Spleen (tissue), 11 donors: ENCODE measurements around the gene AGO3. TPM values are rescaled to one million over a fixed set of nuclear protein-coding genes. Genes with fewer than 3 reads are reported as not detected.
A peak's percentile ranks its signal among the peaks of the same experiment; 100 is the strongest.

Source experiments
- DNase-seq: peaks from one replicate; pipeline ENCODE4 v3.0.0-alpha.2; 2020
- H3K27ac ChIP-seq, 8 donors: fragments of 200-600 bp; sonication (generic) in 7 of 8; 1 replicate in 4 of 8; 2 replicates in 4 of 8; pipeline versions ENCODE4 v1.5.0 to v1.8.0; 2016 to 2021; ENCODE audit warnings: inconsistent platforms in 4 of 8, mild to moderate bottlenecking in 4 of 8, moderate library complexity in 1 of 8
- H3K27me3 ChIP-seq, 7 donors: fragments of 200-600 bp; sonication (generic) in 6 of 7; replicated peaks in 1 of 7; 1 replicate in 4 of 7; 2 replicates in 3 of 7; pipeline versions ENCODE4 v1.5.0 to v1.8.0; 2016 to 2021; ENCODE audit warnings: inconsistent platforms in 3 of 7, mild to moderate bottlenecking in 1 of 7
- H3K36me3 ChIP-seq, 6 donors: fragments of 200-600 bp; sonication (generic) in 5 of 6; 1 replicate in 4 of 6; 2 replicates in 2 of 6; pipeline versions ENCODE4 v1.5.0 to v1.8.0; 2016 to 2021; ENCODE audit warnings: inconsistent platforms in 2 of 6
- H3K4me1 ChIP-seq, 6 donors: fragments of 200-600 bp; sonication (generic) in 5 of 6; 1 replicate in 3 of 6; 2 replicates in 3 of 6; pipeline versions ENCODE4 v1.5.0 to v1.8.0; 2016 to 2021; ENCODE audit warnings: inconsistent platforms in 3 of 6
- H3K4me3 ChIP-seq, 8 donors: fragments of 200-600 bp; sonication (generic) in 7 of 8; 1 replicate in 4 of 8; 2 replicates in 4 of 8; pipeline versions ENCODE4 v1.5.0 to v1.8.0; 2016 to 2021; ENCODE audit warnings: inconsistent platforms in 4 of 8, mild to moderate bottlenecking in 4 of 8, moderate library complexity in 2 of 8
- H3K9me3 ChIP-seq, 8 donors: fragments of 200-600 bp; sonication (generic) in 7 of 8; 1 replicate in 4 of 8; 2 replicates in 4 of 8; pipeline versions ENCODE4 v1.5.0 to v1.8.0; 2016 to 2021; ENCODE audit warnings: inconsistent platforms in 4 of 8
- POLR2A ChIP-seq, 3 donors: fragments of 450-650 bp; IDR thresholded peaks; one replicate each; pipeline ENCODE4 v1.5.1; 2017; ENCODE audit warnings: antibody characterized with exemption in 3 of 3, mild to moderate bottlenecking in 1 of 3
- POLR2AphosphoS5 ChIP-seq, 3 donors: sonication (generic); formaldehyde crosslinking; IDR thresholded peaks; one replicate each; pipeline ENCODE4 v1.5.1; 2017; ENCODE audit warnings: antibody characterized with exemption in 3 of 3
- WGBS, 5 donors: extraction: QIAGEN DNeasy Blood & Tissue Kit in 3 of 5; methylation state at CpG; one replicate each; pipeline versions ENCODE4 v1.1.5 to v1.1.7; 2013 to 2018; 5-methylcytosine and 5-hydroxymethylcytosine counted together
- intact Hi-C: fragments of 100-400 bp; cut with DNase I; formaldehyde crosslinking; loops from one replicate; pipeline ENCODE4 v1.15.0; 2023; ENCODE audit warnings: low total_unique reads
- polyA plus RNA-seq, 3 donors: library from polyadenylated mRNA; stranded (reverse); fragments of 200-250 nt; gene quantifications; one replicate each; pipeline ENCODE4 v1.2.1, GENCODE V29; 2013
- total RNA-seq, 7 donors: library from RNA; depleted of rRNA in 3 of 7; stranded (reverse); fragments of >200 nt in 3 of 7; fragmentation: NEBNext Ultra II Directional in 4 of 7; extraction: Animal tissue kit (Norgen Biotek cat#: 25700) in 4 of 7; gene quantifications; one replicate each; pipeline versions ENCODE4 v1.1.0 to v1.2.1, GENCODE V29; 2016 to 2021
- TF ChIP-seq, protein P1 (sequence below), 11 experiments: fragments of 200-600 bp in 7 of 11; fragments of 450-650 bp in 4 of 11; sonication (generic) in 4 of 11; IDR thresholded peaks in 8 of 11; conservative IDR thresholded peaks in 3 of 11; 1 replicate in 7 of 11; 2 replicates in 4 of 11; pipeline versions ENCODE4 v1.4.0 to v1.8.0; 2016 to 2021; ENCODE audit warnings: antibody characterized with exemption in 11 of 11, inconsistent platforms in 4 of 11, mild to moderate bottlenecking in 1 of 11
- donor health status: healthy with polysubstance abuse.
- donor health status: DM: no; HTN: no; CAD: no; lungs with moderate emphysema.
- donor health status: DM: no; HTN: no; CAD: no.
- donor health status: Bipolar disorder and iron deficiency.
- donor health status: healthy.
- donor health status: DM: no; HTN: no; CAD: no.
- donor health status: DM: yes; HTN: yes; CAD: no.

Gene AGO3
- total and polyA plus RNA-seq, 10 donors: 1.5 to 41.1 (median 25.0) TPM

GRCh38 chr1:36112823-36113222, 181.9 kb downstream of the AGO3 start:
- Histone ChIP-seq H3K27ac (no peak overlapping the region), H3K27me3 (no peaks in the 10 kb centered on the region), H3K36me3 (no peaks in the 10 kb centered on the region), H3K9me3 (no peaks in the 10 kb centered on the region), H3K4me1 (peaks cover 0 to 35% (median 9%) of the 10 kb centered on the region in 6 donors), H3K4me3 (no peak overlapping the region)
- TF ChIP-seq POLR2A (IDR thresholded peaks at IDR 0.05): no peak
- TF ChIP-seq, protein P1, sequence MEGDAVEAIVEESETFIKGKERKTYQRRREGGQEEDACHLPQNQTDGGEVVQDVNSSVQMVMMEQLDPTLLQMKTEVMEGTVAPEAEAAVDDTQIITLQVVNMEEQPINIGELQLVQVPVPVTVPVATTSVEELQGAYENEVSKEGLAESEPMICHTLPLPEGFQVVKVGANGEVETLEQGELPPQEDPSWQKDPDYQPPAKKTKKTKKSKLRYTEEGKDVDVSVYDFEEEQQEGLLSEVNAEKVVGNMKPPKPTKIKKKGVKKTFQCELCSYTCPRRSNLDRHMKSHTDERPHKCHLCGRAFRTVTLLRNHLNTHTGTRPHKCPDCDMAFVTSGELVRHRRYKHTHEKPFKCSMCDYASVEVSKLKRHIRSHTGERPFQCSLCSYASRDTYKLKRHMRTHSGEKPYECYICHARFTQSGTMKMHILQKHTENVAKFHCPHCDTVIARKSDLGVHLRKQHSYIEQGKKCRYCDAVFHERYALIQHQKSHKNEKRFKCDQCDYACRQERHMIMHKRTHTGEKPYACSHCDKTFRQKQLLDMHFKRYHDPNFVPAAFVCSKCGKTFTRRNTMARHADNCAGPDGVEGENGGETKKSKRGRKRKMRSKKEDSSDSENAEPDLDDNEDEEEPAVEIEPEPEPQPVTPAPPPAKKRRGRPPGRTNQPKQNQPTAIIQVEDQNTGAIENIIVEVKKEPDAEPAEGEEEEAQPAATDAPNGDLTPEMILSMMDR (IDR thresholded peaks at IDR 0.05 in 8 of 11, conservative IDR thresholded peaks at IDR 0.05 in 3 of 11): no peak
- DNase-seq: no peak
- WGBS, 5 donors: 87 to 96% (median 92%) methylated on average over 9 of the region's 9 CpGs
- intact Hi-C loops: no loop called here

DNA sequence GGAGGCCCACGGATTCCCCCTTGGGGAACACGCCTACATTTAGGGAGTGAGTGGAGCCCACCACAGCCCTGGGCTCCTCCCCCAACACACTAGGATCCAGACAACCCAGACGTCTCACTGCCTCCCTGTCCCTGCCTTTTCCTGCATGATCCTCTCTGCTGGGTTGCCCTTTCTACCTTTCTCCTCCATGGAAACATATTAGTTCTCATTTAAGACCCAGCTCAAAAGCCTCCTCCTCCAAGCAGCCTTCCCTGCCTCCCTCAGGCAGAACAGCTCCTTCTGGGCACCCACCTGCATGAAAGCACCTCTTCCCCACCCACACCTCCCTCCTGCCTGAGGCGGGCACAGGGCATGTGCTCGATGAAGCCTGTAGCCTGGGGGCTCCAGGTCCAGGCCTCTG, 183.5 kb downstream of the AGO3 start:
- no peak overlapping the region for H3K27ac ChIP-seq
- H3K36me3 ChIP-seq: no peaks in the 10 kb centered on the region
- intact Hi-C loops: no loop called here
- no peaks in the 10 kb centered on the region for H3K27me3 ChIP-seq
- no peak overlapping the region for H3K4me3 ChIP-seq
- no peak for DNase-seq
- TF ChIP-seq, protein P1 (IDR thresholded peaks at IDR 0.05 in 8 of 11, conservative IDR thresholded peaks at IDR 0.05 in 3 of 11): no peak
- TF ChIP-seq POLR2AphosphoS5 (IDR thresholded peaks at IDR 0.05) (no peak), POLR2A (IDR thresholded peaks at IDR 0.05) (no peak)
- peaks cover 0 to 32% (median 10%) of the 10 kb centered on the region in 6 donors for H3K4me1 ChIP-seq
- no peaks in the 10 kb centered on the region for H3K9me3 ChIP-seq
- 63 to 80% (median 69%) methylated on average over 5 of the region's 5 CpGs for WGBS, 5 donors

DNA sequence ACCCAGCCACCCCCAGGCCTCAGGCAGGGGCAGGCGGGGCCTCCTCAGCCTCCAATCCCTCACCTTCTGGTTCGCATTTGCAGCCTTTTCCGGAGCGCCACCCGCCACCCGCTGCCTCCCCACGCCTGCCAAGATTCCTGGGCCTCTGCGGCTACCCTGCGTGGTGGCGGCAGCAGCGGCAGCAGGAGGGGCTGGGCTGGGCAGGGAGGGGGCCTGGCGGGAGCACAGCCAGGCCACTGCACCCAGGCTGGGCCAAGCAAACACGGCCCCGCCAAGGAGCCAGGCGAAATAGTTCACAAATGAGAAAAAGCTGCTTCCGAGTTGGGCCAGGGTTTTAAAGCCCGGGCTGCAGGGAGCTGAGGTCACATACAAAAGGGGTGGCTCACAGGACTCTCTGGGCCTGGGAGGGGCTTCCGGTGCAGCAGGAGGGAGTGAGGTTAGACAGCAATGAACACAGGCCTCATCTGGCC, 184.3 kb downstream of the AGO3 start:
- Histone ChIP-seq H3K9me3 (no peaks in the 10 kb centered on the region), H3K4me3 (no peak overlapping the region), H3K4me1 (peaks cover 0 to 38% (median 18%) of the 10 kb centered on the region in 6 donors), H3K27me3 (no peaks in the 10 kb centered on the region), H3K27ac (peak overlapping the region in 4 of 8 donors; percentile 6 to 41 (median 27)), H3K36me3 (no peaks in the 10 kb centered on the region)
- WGBS, 5 donors: 64 to 81% (median 80%) methylated on average over 6 to 18 of the region's 18 CpGs
- intact Hi-C loops: no loop called here
- no peak for DNase-seq
- no peak for TF ChIP-seq POLR2A (IDR thresholded peaks at IDR 0.05)
- TF ChIP-seq POLR2AphosphoS5 (IDR thresholded peaks at IDR 0.05): peak in 1 of 3 donors; percentile 44

DNA sequence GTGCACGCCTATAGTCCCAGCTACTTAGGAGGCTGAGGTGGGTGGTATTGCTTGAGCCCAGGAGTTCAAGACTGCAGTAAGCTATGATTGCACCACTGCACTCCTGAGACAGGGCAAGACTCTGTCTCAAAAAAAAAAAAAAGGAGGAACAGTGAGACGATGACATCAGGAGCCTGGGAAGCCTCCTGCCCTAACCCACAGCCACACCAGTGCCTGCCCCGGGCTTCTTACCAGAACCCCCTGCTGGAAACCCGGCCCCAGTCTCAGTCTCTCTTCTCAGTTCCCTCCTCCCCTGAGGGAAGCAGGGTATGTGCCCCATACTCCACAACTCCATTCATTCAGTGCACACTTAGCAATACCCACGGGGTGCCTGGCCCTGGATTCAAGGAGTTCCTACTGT, 185.0 kb downstream of the AGO3 start:
- intact Hi-C loops: no loop called here
- no peak overlapping the region for H3K4me3 ChIP-seq
- H3K27ac ChIP-seq: peak overlapping the region in 3 of 8 donors; percentile 18 to 41 (median 36)
- H3K4me1 ChIP-seq: peaks cover 0 to 45% (median 19%) of the 10 kb centered on the region in 6 donors
- DNase-seq: no peak
- H3K27me3 ChIP-seq: no peaks in the 10 kb centered on the region
- H3K36me3 ChIP-seq: no peaks in the 10 kb centered on the region
- no peaks in the 10 kb centered on the region for H3K9me3 ChIP-seq
- 53 to 85% (median 62%) methylated on average over 5 of the region's 5 CpGs for WGBS, 5 donors
- TF ChIP-seq, protein P1 (IDR thresholded peaks at IDR 0.05 in 8 of 11, conservative IDR thresholded peaks at IDR 0.05 in 3 of 11): no peak
- TF ChIP-seq POLR2AphosphoS5 (IDR thresholded peaks at IDR 0.05) (no peak), POLR2A (IDR thresholded peaks at IDR 0.05) (no peak)

DNA sequence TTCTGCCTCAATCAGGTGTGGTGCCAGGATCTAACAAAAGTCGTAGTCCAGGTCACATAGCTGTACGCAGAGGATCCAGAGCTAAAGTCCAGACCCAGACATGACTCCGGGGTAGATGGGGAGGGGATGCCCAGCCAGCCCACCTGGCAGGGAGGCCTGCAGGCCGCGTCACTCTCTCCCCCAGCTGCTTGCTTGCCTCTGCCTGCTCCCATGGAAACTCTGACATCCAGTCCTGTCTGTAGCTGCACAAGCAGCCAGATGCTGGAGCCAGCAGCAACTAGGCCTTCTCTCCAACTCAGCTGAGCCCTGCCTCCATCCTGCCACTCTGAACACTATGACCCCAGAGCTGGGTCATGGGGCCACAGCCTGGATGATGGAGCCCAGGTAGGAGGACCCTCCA, 186.0 kb downstream of the AGO3 start:
- no peak for DNase-seq
- Histone ChIP-seq H3K27me3 (no peaks in the 10 kb centered on the region), H3K4me3 (no peak overlapping the region), H3K27ac (no peak overlapping the region), H3K36me3 (no peaks in the 10 kb centered on the region), H3K9me3 (no peaks in the 10 kb centered on the region), H3K4me1 (peaks cover 0 to 53% (median 19%) of the 10 kb centered on the region in 6 donors)
- no peak for TF ChIP-seq POLR2AphosphoS5 (IDR thresholded peaks at IDR 0.05)
- TF ChIP-seq POLR2A (IDR thresholded peaks at IDR 0.05): no peak
- TF ChIP-seq, protein P1 (IDR thresholded peaks at IDR 0.05 in 8 of 11, conservative IDR thresholded peaks at IDR 0.05 in 3 of 11): no peak
- intact Hi-C loops: no loop called here
- 93 to 100% (median 94%) methylated on average over 2 to 5 of the region's 5 CpGs for WGBS, 5 donors
